ENCODE measurements around the gene HAPSTR1.

- TF ChIP-seq CTCF (IDR thresholded peaks at IDR 0.05) = no peak
- no peak for TF ChIP-seq POLR2A (IDR thresholded peaks at IDR 0.05)
Observed at GRCh38 chr16:9071377-9071776, 20.1 kb upstream of the HAPSTR1 start.

All from body of pancreas (tissue), 4 donors.